ENCODE measurements around the gene GPR146. TPM values are rescaled to one million over a fixed set of nuclear protein-coding genes. Genes with fewer than 3 reads are reported as not detected.

Gene GPR146
- total RNA-seq, 1 donor from 2014 or later: 1.7 TPM

DNA sequence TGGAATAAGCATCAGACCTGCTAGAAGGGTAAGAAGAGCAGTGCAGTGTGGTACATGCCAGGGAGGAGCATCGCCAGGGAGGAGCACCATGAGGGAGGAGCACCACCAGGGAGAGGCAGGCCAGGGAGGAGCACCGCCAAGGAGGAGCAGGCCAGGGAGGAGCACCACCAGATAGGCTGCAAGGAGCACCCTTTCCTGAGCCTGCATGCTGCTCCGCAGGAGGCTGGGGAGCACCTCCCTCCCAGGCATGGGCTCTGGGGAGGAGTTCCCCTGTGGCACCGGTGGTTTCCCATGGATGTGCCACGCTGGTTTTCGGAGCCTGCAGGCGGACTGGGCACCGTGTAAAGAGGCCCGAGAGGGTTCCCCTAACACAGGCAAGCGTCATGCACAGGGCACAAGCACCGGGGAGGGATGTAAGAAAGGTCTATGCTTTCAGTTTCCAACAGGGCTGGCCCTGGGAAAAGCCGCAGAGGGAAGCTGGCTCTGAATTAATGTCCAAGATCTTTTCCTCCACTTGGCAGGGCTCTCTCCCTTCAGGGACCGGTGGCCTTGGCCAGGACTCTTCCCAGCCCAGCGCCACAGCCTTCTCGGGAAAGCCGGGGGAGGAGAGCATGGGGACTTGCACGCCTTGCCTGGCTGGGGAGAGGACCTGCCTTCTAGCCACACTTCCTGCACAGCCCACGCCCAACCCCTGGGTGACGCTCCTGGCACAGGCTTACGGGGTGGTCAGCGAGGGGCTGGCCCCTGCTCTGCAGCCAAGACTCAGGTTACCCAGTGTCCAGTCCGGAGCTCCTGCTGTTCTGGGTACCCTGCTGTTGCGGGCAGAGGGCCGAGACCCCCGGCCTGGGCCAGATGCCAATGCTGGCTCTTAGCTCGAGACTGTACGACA, 32.1 kb downstream of the GPR146 start:
- no peaks in the 10 kb centered on the region for H3K27me3 ChIP-seq (ENCODE audit: insufficient read depth, low read length)
- Mint-ChIP-seq H3K4me3 (ENCODE audit: unreplicated experiment) (no peak overlapping the region), H3K27ac (ENCODE audit: unreplicated experiment) (no peak overlapping the region), H3K36me3 (ENCODE audit: low read depth, unreplicated experiment) (peaks cover 2% of the 10 kb centered on the region), H3K4me1 (ENCODE audit: low read depth, unreplicated experiment) (no peaks in the 10 kb centered on the region), H3K9me3 (ENCODE audit: unreplicated experiment) (peaks cover 3% of the 10 kb centered on the region), H3K27me3 (ENCODE audit: low read depth, unreplicated experiment) (no peaks in the 10 kb centered on the region)
- peaks cover 4% of the 10 kb centered on the region for H3K79me2 ChIP-seq (ENCODE audit: insufficient read depth, low read length)
- H3K36me3 ChIP-seq (ENCODE audit: insufficient read depth, low read length): no peaks in the 10 kb centered on the region
- FAIRE-seq (no peak), DNase-seq (ENCODE audit: low read depth) (no peak)
- no peak overlapping the region for H3K4me3 ChIP-seq (ENCODE audit: insufficient read depth, low read depth, low read length)
- H3K4me2 ChIP-seq (ENCODE audit: low read length): peak overlapping the region; percentile 57
- H3K27ac ChIP-seq (ENCODE audit: low read depth, low read length): no peak overlapping the region
- no peaks in the 10 kb centered on the region for H3K9me3 ChIP-seq (ENCODE audit: insufficient read depth, low read depth, low read length)
- no peak overlapping the region for H3K9ac ChIP-seq (ENCODE audit: low read length)
- peaks cover 65% of the 10 kb centered on the region for H4K20me1 ChIP-seq (ENCODE audit: insufficient read depth, low read length)
- H3K4me1 ChIP-seq (ENCODE audit: insufficient read depth, low read length): peaks cover 10% of the 10 kb centered on the region
- TF ChIP-seq, protein P1, sequence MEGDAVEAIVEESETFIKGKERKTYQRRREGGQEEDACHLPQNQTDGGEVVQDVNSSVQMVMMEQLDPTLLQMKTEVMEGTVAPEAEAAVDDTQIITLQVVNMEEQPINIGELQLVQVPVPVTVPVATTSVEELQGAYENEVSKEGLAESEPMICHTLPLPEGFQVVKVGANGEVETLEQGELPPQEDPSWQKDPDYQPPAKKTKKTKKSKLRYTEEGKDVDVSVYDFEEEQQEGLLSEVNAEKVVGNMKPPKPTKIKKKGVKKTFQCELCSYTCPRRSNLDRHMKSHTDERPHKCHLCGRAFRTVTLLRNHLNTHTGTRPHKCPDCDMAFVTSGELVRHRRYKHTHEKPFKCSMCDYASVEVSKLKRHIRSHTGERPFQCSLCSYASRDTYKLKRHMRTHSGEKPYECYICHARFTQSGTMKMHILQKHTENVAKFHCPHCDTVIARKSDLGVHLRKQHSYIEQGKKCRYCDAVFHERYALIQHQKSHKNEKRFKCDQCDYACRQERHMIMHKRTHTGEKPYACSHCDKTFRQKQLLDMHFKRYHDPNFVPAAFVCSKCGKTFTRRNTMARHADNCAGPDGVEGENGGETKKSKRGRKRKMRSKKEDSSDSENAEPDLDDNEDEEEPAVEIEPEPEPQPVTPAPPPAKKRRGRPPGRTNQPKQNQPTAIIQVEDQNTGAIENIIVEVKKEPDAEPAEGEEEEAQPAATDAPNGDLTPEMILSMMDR (IDR thresholded peaks at IDR 0.05; ENCODE audit: insufficient read depth, low read depth, low read length): no peak
- no peak for TF ChIP-seq EZH2 (IDR thresholded peaks at IDR 0.05; ENCODE audit: insufficient read depth, low read length)
- H2AFZ ChIP-seq (ENCODE audit: low read depth, low read length): no peak overlapping the region

- TF ChIP-seq, protein P1 (IDR thresholded peaks at IDR 0.05; ENCODE audit: insufficient read depth, low read depth, low read length): no peak
- no peak for TF ChIP-seq EZH2 (IDR thresholded peaks at IDR 0.05; ENCODE audit: insufficient read depth, low read length)
- H3K27me3 ChIP-seq (ENCODE audit: insufficient read depth, low read length): no peaks in the 10 kb centered on the region
- no peak overlapping the region for H3K27ac ChIP-seq (ENCODE audit: low read depth, low read length)
- no peaks in the 10 kb centered on the region for H3K36me3 ChIP-seq (ENCODE audit: insufficient read depth, low read length)
- no peak overlapping the region for H3K4me2 ChIP-seq (ENCODE audit: low read length)
- H3K79me2 ChIP-seq (ENCODE audit: insufficient read depth, low read length): peaks cover 4% of the 10 kb centered on the region
- peaks cover 2% of the 10 kb centered on the region for H3K4me1 Mint-ChIP-seq (ENCODE audit: low read depth, unreplicated experiment)
- no peak overlapping the region for H3K27ac Mint-ChIP-seq (ENCODE audit: unreplicated experiment)
- H3K4me1 ChIP-seq (ENCODE audit: insufficient read depth, low read length): peaks cover 20% of the 10 kb centered on the region
- H3K9me3 ChIP-seq (ENCODE audit: insufficient read depth, low read depth, low read length): no peaks in the 10 kb centered on the region
- no peak for FAIRE-seq
- no peak for DNase-seq (ENCODE audit: low read depth)
- no peak overlapping the region for H3K4me3 Mint-ChIP-seq (ENCODE audit: unreplicated experiment)
- peaks cover 76% of the 10 kb centered on the region for H4K20me1 ChIP-seq (ENCODE audit: insufficient read depth, low read length)
- H3K9me3 Mint-ChIP-seq (ENCODE audit: unreplicated experiment): no peaks in the 10 kb centered on the region
- no peaks in the 10 kb centered on the region for H3K27me3 Mint-ChIP-seq (ENCODE audit: low read depth, unreplicated experiment)
- no peak overlapping the region for H3K9ac ChIP-seq (ENCODE audit: low read length)
- H3K36me3 Mint-ChIP-seq (ENCODE audit: low read depth, unreplicated experiment): peaks cover 3% of the 10 kb centered on the region
- H3K4me3 ChIP-seq (ENCODE audit: insufficient read depth, low read depth, low read length): no peak overlapping the region
- H2AFZ ChIP-seq (ENCODE audit: low read depth, low read length): no peak overlapping the region
Measured at GRCh38 chr7:1078519-1078918, 34.2 kb downstream of the GPR146 start.

DNA sequence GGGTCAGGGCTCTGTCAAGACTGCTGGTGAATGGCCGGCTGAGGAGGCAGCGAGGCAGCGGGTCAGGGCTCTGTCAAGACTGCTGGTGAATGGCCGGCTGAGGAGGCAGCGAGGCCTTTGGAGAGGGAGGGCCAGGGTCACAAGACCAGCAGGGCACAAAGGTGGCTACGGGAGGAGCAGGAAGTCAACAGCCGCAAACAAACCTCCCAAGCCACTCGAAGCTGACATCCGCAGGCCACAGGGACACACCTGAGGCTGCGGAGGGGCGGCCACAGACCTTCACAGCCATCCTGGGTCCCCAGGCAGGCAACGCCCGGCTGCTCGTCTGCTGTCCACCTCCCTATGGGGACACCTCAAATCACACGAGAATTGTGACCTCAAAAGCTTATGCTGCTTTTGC, 34.6 kb downstream of the GPR146 start:
- Histone ChIP-seq H3K9me3 (ENCODE audit: insufficient read depth, low read depth, low read length) (no peaks in the 10 kb centered on the region), H3K4me2 (ENCODE audit: low read length) (no peak overlapping the region), H3K79me2 (ENCODE audit: insufficient read depth, low read length) (peaks cover 4% of the 10 kb centered on the region), H2AFZ (ENCODE audit: low read depth, low read length) (no peak overlapping the region), H3K9ac (ENCODE audit: low read length) (no peak overlapping the region), H3K36me3 (ENCODE audit: insufficient read depth, low read length) (no peaks in the 10 kb centered on the region), H3K27me3 (ENCODE audit: insufficient read depth, low read length) (no peaks in the 10 kb centered on the region), H3K4me1 (ENCODE audit: insufficient read depth, low read length) (peaks cover 24% of the 10 kb centered on the region), H3K27ac (ENCODE audit: low read depth, low read length) (no peak overlapping the region), H4K20me1 (ENCODE audit: insufficient read depth, low read length) (peaks cover 80% of the 10 kb centered on the region), H3K4me3 (ENCODE audit: insufficient read depth, low read depth, low read length) (no peak overlapping the region)
- Mint-ChIP-seq H3K9me3 (ENCODE audit: unreplicated experiment) (no peaks in the 10 kb centered on the region), H3K4me1 (ENCODE audit: low read depth, unreplicated experiment) (peaks cover 2% of the 10 kb centered on the region), H3K4me3 (ENCODE audit: unreplicated experiment) (no peak overlapping the region), H3K27ac (ENCODE audit: unreplicated experiment) (peak overlapping the region; percentile 47), H3K36me3 (ENCODE audit: low read depth, unreplicated experiment) (peaks cover 3% of the 10 kb centered on the region), H3K27me3 (ENCODE audit: low read depth, unreplicated experiment) (no peaks in the 10 kb centered on the region)
- FAIRE-seq (no peak), DNase-seq (ENCODE audit: low read depth) (no peak)
- no peak for TF ChIP-seq EZH2 (IDR thresholded peaks at IDR 0.05; ENCODE audit: insufficient read depth, low read length)
- TF ChIP-seq, protein P1 (IDR thresholded peaks at IDR 0.05; ENCODE audit: insufficient read depth, low read depth, low read length): no peak

Data from astrocyte (in vitro differentiated cells and primary cell).